ENCODE measurements around the gene CGB7.
"Not testable (repeated sequence)": the region's sequence is repeated elsewhere in the genome, so short reads cannot be mapped to it uniquely, and the experiment has no call there.

The CGB7 gene

DNA sequence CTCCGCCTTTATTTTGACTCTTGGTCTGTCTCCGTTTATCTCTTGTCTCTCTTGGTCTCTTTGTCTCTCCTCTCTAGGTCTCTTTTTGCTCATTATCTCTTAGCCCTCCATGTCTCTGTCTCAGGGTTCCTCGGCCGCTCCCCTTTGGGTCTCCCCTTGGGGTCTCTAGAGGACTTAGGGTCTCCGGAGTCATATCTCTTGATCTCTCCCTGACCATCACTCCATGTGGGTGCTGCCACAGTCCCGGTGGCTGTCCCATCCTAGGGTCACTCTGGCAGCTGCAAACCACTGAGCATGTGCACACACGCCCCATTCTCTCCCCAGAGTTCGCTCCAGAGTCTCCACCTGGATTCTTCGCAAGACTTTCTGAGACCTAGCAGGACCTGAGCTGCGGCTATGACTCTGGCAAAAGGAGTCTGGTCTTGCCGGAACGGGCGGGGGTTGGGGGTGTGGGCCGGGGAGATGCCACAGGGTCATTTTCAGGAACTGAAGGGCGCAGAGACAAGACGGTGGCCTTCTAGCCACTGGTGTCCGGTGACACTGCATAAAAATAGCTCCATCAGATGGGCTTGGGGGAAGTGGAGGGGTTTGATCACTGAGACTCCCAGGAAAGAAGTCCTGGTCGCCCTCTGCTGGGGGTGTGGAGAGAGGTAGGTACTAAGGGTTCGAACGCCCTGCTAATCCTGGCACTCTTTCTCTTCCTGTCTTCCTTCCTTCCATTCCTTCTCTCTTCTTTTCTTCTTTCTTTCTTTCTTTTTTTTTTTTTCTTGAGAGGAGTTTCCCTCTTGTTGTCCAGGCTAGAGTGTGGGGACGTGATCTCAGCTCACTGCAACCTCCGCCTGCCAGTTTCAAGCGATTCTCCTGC is 16.2 kb upstream of the CGB7 start:
- no peak for DNase-seq

DNA sequence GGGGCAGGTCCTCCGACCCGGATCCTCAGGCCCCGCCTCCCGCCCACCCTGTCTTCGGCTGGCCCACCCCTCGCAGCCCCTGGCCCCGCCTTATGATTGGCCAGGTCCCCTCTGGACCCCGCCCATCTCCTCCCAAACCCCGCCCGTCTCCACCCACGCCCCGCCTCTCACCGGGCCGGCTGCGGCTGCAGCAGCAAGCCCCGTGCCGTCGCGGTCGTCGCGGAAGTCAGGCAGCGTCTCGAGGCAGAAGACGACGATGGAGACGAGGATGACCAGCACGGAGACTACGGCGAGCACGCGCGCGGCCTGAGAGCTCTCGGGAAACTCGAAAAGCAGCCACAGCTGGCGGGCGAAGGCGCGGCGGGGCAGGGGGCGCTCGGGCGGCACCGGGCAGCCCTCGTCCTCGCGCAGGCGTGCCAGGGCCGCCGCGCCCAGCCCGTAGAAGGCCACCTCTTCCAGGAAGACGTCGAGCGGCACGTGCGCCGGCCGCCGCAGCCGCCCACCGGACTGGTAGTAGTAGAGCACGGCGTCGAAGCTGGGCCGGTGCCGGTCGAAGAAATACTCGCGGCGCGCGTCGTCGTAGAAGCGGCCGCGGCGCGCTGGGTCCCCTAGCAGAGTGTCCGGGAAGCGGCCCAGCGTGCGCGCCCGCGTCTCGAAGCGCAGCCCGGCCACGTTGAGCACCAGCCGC is 14.5 kb upstream of the CGB7 start:
- DNase-seq: no peak

DNA sequence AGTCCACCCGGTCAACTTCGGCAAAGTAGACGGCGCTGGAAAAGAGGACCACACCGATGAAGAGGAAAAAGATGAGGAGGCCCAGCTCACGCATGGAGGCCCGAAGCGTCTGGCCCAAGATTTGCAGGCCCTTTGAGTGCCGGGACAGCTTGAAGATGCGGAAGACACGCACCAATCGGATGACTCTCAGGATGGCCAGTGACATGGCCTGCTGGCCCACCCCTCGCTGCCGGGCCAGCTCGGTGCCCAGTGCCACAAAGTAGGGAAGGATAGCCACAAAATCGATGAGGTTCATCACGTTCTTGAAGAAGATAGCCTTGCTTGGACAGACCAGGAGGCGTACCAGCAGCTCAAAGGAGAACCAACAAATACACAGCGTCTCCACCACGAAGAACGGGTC is 12.9 kb upstream of the CGB7 start:
- no peak for DNase-seq

GRCh38 chr19:49069026-49069425 is 11.5 kb upstream of the CGB7 start:
- no peak for DNase-seq

- DNase-seq: no peak
Measured at GRCh38 chr19:49067554-49067953, 10.0 kb upstream of the CGB7 start.

GRCh38 chr19:49065905-49066512 is 8.5 kb upstream of the CGB7 start:
- no peak for DNase-seq

DNA sequence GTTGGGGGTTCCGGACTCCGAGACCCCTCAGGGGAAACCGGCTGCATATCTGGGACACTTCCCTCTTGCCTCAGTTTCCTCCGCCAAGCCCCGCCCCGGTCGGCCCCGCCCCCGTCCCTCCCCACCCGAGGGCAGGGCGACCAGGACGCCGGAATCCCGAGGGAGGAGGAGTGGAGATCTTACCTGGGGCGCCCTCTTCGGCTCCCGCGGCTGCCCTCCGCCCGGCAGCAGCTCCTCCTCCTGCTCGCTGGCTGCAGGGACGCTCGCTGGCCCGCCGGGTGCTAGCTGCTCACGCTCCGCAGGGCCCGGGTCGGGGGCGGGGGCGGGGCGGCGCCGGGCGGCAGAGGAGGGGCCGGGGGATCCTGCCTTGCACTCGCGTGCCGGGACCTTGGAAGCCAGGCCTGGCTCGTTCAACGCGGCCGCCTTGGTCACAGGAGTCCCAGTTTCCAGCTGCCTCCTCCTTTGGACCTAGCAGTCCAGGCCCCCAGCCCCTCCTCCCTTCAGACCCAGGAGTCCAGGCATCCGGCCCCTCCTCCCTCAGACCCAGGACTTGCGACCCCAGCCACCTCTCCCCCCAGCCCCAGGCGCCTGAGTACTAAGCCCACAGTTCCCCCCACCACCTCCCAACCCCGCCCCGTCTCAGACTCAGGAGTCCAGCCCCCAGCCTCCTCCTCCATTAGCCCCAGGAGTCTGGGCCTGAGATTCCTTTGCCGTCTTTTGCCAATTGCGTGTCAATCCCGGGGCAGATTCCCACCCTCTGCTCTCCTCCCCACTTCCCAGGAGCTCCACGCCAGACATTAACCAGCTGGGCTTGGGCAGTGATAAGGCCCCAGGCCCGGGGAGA is 7.4 kb upstream of the CGB7 start, which contains the start of gene NTF4:
Gene NTF4, minus strand, starts transcription at position 51 of the 844 bp plus-strand sequence. CDS start 2,821 bp downstream, outside the sequence.
- DNase-seq: no peak

- DNase-seq: no peak
Measured at GRCh38 chr19:49064029-49064629, 6.6 kb upstream of the CGB7 start.

DNA sequence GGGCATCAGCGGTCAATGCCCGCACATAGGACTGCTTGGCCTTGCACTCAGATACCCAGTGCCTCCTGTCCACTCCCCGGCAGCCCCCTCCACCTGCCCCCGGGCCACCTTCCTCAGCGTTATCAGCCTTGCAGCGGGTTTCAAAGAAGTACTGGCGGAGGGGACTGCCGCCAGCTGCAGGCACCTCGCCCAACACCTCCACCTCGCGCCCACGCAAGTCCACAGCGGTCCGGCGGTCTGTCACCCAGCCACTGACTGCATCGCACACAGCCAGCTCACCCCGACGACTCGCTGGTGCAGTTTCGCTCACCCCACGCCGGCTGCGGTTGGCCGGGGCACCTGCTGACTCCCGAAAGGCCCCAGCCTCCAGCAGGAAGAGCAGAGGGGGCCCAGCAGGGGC is 3.9 kb upstream of the CGB7 start:
- no peak for DNase-seq

DNA sequence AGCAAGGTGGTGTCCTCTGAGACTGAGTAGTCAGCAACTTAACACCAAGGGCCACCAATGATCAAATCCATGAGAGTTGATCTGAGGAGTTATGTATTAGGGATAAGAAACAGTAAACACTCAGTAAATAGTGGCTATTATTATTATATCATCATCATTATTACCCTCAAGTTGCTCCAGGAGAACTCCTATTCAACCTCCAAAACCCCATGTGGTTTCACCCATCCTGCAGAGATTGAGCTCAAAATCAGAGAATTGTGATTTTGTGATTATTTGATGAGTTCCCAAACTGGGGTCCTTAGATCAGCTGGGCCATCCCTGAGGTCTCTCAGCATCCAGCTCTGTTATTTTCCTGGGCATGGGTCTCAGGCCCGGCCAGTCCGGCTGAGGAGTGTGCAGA is 3.5 kb upstream of the CGB7 start:
- DNase-seq: no peak

- no peak for DNase-seq
Measured at GRCh38 chr19:49059053-49059452, 1.5 kb upstream of the CGB7 start.

DNA sequence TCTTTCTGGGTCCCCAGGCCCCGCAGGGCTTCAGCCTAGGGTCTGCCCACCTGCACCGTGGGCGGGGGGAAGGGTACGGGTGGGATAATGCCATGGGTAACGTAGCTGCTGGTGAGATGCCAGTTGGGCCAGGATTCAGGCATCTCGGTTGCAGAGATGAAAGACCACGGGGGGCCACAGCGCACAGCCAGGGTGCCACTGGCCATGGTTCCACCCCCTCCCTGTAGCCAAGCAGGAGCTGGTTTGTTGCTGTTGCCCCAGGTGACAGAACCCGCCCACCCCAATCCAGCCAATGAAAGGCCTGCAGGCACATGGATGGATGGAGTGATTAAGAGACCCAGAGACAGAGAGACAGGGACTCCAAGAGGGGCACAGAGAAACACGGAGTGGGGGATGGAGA is 1.0 kb upstream of the CGB7 start:
- no peak for DNase-seq

- not testable (repeated sequence) for DNase-seq
Measured at GRCh38 chr19:49056902-49057596, 500 bp downstream of the CGB7 start.

GRCh38 chr19:49056101-49056901 is 1.2 kb downstream of the CGB7 start:
- DNase-seq: peak; percentile 70

GRCh38 chr19:49050376-49051033 is 7.0 kb downstream of the CGB7 start:
- DNase-seq: not testable (repeated sequence)

GRCh38 chr19:49049834-49050233 is 7.7 kb downstream of the CGB7 start:
- DNase-seq: not testable (repeated sequence)

- not testable (repeated sequence) for DNase-seq
Measured at GRCh38 chr19:49049011-49049410, 8.5 kb downstream of the CGB7 start, which contains the start of gene CGB8. Gene CGB8, minus strand, starts transcription at chr19:49049111. Its CDS starts 372 bp downstream, at chr19:49048739.

DNA sequence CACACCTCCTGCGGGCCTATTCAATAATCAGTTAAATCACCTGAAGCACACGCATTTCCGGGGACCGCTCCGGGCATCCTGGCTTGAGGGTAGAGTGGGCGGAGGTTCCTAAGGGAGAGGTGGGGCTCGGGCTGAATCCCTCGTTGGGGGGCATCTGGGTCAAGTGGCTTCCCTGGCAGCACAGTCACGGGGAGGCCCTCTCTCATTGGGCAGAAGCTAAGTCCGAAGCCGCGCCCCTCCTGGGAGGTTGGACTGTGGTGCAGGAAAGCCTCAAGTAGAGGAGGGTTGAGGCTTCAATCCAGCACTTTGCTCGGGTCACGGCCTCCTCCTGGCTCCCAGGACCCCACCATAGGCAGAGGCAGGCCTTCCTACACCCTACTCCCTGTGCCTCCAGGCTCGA is 14.0 kb downstream of the CGB7 start, which contains the start of gene CGB5:
Gene CGB5, plus strand, starts transcription at position 301 of the 400 bp plus-strand sequence. CDS start 362 bp downstream, outside the sequence.
- not testable (repeated sequence) for DNase-seq

GRCh38 chr19:49042666-49043065 is 14.9 kb downstream of the CGB7 start:
- not testable (repeated sequence) for DNase-seq

DNA sequence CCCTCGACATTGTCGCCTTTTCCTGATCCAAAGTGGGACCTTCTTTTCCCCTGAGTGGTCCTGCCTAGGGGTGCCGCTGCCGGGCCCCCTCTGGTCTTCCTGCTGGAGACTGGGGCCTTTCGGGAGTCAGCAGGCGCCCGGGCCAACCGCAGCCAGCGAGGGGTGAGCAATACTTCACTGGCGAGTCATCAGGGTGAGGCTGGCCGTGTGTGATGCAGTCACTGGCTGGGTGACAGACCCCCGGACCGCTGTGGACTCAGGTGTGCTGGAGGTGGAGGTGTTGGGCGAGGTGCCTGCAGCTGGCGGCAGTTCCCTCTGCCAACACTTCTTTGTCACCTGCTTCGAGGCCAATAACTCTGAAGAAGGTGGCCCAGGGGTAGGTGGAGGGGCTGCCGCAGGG is 15.4 kb downstream of the CGB7 start:
- no peak for DNase-seq

All from NCI-H748 treated with DMSO at 0.1 percent for 48 hours (cell line).